NCI-H187 treated with DMSO at 0.1 percent for 48 hours (cell line): ENCODE measurements around the gene DNLZ.
"Not testable (repeated sequence)": the region's sequence is repeated elsewhere in the genome, so short reads cannot be mapped to it uniquely, and the experiment has no call there.

Experiments used
- DNase-seq: peaks from one replicate; lab custom pipeline; 2025; lab: John Stamatoyannopoulos, UW

DNLZ gene

GRCh38 chr9:136363106-136363948, at the start of gene DNLZ:
DNLZ (minus strand) TSS chr9:136363744; CDS start chr9:136363714, 30 bp downstream.
- DNase-seq: peak; percentile 34

DNA sequence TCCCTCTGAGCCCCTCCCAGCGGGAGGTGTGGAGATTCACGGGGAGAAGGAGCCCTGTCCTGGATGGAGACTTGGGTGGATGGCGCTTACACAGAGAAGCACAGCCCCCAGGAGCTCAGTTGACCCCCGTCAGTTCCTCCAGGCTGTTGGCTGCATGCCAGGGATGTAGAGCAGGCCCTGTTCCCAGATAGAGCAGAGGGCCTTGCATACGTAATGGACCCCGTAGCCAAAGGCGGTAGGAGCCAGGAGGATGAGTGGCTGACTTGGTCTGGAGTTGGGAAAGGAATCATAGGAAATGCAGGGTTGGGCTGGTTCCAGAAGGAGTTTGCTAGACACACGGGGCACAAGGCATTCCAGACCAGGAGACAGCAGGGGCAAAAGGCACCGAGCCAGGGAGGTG, 49.4 kb upstream of the DNLZ start:
- DNase-seq: no peak

DNA sequence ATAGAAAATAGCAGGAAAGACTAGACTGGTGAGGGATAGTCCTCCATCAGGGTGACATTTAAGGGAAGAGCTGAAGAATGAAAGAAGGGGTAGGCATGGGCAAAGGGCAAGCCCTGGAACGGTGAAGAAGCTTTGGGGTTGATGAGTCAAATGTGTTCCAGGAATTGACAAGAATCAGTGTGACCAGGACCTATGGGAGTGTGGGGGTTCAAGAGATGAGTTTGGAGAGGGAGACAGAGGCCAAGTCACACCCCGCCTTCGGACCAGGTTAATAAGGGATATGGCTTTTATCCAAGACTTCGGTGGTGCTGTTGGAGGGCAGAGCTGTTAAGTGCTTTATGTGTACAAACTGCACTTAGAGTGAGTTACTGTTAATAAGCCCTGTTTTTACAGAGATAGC, 47.8 kb upstream of the DNLZ start:
- no peak for DNase-seq

DNA sequence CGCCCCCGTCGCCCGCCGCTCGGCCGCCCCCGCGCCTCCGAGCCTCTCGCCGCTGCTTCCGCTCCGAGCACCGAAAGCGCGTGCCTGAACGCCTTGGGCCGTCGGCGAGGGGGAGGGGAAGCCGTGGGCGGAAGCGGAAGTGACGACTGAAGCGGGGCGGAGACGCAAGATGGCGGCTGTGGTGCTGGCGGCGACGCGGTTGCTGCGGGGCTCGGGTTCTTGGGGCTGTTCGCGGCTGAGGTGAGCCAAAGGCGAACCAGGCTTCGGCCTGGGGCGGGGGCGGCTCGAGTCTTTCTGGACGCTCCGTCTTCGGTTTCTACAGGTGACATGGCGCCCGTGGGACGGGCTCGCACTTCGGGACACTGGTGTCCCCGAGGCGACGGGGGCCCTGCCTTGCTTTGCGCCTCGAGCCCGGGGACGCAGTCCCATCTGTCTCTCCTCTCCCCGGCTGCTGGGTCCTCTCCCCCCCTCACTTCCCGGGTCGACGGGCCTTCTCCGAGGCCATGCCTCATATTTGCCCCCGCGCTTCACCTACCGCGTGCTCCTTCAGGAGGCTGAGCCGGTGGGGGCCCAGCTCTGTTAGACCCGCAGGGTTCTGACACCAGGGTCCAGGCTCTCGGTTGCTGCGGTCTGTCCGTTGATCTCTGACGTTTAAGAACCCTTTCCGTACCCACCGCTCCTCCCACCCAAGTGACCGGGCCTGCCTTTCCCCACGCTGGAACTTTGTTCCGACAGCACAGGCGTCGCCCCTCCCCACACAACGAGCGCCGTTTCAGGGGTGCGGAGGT, 47.1 kb upstream of the DNLZ start, which contains the start of the genes ENTR1 and PMPCA:
Gene ENTR1, minus strand, starts transcription at position 115 of the 788 bp plus-strand sequence. CDS start 217 bp downstream, outside the sequence.
Gene PMPCA, plus strand, starts transcription at position 159 of the 788 bp plus-strand sequence. Its CDS starts 11 bp downstream, at position 170.
- DNase-seq: peak; percentile 1

DNA sequence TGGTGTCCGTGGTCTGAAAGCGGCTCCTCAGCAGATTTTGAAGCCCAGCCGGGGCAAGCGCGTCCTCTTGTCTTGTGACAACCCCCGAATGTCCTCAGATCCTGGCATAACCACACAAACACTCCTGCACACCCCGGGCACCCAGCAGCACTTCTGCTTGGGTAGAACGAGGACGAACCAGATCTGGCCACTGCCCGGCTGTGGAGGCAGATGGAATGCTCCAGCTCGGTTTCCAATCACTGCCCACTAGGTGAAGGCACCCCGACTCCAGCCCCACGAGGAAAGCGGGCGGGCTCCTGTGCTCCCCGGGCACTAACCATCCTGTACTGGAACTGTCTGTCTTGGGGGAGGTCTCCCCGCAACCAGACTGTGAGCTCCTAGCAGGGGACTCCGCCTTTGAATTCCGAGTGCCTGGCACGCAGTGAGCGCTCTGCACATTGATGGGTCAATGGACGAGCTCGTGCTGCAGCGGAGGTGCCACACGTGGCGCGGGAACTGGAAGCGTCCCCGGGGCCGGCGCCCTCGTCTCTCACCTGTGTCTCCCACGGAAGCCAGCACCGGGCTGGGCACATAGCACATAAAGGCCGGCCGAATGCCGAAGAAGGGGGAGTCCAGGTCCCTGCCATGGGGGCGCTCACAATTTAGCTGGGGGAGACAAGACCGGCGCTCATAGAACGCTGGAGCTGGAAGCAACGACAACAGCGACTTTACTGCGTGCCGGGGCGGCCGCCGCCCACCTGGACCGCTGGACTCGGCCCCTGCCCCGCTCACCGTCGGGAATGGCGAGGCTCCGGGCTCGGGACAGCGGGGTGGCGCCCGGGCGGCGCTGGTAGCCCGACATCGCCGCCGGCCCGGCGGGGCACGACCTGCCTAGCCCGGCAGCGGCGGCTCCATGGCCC, 46.3 kb upstream of the DNLZ start:
- DNase-seq: no peak

- no peak for DNase-seq
Measured at GRCh38 chr9:136407911-136408310, 44.4 kb upstream of the DNLZ start.

DNA sequence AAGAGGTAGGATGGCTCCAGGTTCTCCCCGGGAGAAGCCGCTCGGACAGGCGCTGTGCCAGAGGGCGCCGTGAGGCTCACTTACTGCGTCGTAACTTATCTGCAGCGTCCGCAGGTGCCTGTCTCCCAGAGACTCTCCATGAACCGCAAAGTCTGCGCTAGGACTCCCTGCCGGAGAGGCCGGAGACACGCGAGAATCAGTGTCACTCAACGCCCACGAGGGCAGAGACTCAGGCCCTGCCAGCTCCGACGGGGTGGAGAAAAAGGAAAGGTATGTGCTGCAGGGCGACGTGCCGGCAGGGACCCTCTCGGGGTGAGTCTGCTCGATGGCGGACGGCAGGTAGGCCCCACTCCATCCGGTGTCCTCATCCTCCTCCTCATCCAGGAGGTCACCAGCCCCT, 43.5 kb upstream of the DNLZ start:
- not testable (repeated sequence) for DNase-seq

DNA sequence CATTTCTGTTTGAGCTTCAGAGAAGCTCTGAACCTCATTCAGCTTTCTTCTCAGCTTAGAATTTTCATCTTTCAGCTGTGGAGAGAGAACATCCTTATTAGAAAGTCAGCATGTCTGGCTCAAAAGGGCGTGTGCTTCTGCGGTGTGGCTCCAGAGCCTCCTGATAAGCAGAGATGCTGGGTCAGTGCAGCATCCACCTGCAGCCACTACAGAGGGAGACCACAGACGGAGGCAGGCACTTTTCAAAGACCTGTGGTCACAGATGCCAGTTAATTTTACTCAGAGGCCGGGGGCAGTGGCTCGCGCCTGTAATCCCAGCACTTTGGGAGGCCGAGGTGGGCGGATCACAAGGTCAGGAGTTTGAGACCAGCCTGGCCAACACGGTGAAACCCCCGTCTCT, 42.4 kb upstream of the DNLZ start:
- not testable (repeated sequence) for DNase-seq

GRCh38 chr9:136405481-136405880, 41.9 kb upstream of the DNLZ start:
- DNase-seq: no peak

DNA sequence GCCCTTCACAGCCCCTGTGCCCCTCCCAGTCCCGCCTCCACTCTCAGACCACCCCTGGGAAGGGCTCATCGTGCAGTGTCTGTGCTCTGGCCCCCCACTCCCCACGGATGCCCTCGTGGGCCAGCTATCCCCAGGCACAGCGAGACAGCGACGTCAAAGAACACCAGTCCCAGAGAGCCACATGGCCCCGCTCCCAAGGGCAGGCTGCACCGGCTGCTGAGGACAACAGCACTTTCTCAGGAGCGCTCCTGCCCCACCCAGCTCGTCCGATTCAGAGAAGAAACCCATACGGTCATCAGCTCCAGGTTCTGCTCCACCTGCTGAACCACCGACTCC, 41.2 kb upstream of the DNLZ start:
- DNase-seq: no peak

DNA sequence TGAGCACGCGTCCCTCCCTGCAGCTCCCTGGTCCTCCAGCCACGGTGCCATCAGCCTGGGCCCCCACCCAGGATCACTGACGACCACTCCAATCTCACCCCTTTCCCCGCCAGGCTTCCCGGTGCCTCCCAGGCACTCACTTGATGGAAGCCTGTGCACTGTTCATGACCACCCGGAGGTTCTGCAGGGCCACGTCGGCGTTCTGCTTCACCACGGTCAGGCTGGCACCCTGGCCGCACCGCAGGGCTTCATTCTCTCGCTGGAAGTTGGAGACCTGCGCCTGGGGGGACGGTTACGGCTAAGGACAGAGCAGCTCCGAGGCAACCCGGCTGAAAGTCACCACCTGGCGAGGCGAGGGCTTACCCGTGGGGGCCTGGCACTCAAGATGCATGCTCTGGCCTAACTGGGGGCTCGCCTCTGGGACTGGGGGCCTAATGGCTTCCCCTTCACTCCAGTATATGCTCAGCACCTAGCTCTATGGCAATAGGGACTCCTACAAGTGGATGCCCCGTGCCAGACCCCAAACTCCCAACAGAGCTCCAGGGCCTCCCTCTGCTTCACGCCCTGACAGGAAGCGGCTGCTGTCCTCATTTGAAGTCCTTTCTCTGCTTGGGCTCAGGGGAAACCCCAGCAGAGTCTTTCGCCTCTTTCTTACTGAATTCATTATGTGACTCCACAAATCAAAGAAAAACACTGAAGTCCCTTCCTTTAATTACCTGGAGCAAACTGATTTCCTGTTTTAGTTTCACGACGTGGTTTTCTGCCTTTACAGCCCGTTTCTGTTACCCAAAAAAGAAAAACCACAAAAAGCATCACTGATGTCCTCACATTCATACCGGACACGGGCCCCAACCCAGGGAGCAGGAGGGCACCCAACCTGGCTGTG, 40.6 kb upstream of the DNLZ start:
- no peak for DNase-seq

DNA sequence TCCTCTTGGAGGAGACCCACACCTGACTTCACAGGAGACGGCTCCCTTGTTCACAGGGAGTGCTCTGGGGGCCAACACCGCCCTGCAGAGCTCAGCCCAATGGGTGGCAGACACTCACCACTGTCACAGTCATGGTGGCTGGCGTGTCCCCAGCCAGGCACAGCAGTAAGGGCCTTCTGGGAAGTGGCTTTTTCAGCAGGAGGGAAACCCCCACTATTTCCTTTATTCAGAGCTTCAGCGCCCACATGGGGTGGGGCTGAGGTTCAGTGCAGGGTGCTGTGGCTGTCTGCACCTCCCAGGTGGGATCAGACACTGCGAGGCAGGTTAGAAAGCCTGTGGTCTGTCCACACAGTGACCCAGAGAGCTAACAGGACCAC, 40.0 kb upstream of the DNLZ start:
- DNase-seq: no peak

DNA sequence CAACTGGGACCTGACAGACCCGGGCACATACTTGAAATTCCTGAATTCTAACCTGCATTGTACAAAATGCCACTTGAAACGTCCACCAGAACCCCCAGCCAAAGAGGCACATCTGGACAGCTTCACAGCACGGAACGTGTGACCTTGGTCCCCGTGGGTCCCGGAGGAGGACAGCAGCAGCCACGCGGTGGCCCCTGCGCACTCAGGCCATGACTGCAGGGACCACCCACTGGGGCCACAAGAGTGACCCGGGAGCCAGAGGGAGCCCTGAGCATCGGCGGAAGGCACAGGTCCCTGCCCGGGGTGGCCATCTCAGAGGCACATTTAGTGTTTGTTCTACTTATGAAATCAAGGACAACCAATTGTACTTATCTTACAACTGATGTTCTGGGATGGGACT, 38.5 kb upstream of the DNLZ start:
- no peak for DNase-seq

DNA sequence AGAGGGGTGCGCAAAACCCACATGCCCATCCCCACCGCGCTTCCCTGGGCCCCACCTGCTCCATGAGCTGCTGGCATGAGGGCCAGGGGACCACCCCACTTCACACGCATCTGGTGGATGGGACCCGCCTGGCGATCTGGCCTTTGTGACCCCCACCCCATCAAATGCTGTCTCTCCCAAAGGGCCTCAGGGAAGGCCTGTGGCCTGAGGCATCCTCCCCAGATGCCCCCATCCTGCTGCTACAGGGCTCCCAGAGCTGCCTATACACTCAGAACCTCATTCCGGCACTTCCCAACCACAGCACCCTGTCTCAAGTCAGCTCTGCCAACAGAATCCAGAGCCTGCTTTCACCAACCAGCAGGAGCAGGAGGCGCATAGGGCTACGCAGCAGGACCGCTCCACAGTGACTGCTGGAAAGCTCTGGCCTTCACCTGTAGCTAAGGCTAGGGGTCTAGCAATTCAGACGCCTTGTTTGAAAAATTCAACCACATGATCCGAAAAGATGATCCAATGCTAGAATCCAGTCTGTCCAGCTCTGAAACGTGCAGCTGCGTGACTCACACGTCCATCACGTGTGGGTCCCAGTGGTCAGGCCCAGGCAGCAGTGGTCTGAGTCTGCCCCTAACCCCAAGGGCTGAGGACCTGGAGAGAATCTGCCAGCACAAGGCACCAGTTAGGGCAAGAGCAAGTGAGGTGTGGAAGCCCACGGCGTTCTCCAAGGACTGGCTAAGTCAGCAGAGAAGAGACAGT, 37.8 kb upstream of the DNLZ start:
- no peak for DNase-seq

GRCh38 chr9:136400038-136400834, 36.7 kb upstream of the DNLZ start, which contains the start of gene SNAPC4:
SNAPC4 (minus strand) TSS chr9:136400170; CDS start chr9:136398428, 1,742 bp downstream.
- no peak for DNase-seq

GRCh38 chr9:136399176-136400037, 35.9 kb upstream of the DNLZ start:
- DNase-seq: no peak

DNA sequence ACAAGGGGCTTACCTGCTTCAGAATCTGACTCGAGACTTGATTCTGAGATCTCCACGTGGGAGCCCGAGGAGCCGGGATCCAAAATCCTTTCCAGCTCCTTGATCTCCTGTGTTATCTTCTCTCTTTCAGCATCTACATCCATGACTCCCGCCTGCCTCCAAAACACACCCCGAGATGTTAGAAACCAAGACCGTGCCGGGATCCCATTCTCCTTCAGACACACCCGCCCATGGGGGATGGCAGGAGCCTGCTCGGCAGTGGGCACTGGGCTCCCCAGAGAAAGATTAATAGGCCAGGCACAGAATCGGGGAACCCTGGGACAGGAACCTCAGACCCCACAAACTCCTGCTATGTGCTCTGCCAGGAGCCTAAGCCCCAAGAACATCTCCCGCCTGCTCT, 34.7 kb upstream of the DNLZ start:
- DNase-seq: no peak

DNA sequence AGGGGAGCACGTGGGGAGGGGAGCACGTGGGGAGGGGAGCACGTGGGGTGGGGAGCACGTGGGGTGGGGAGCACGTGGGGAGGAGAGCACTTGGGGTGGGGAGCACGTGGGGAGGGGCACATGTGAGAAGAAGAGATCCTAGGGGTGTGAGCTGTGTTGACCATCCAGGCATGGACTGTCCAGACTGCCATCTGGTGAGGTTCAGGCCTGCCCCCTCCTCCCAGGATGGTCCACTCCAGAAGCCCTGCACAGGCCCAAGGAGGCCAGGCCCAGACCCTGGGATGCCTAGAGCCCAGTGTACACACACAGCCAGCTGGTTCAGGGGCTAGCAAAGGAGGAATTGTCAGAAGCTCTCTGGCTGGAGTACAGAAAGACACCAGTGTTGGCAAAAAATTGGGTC, 34.1 kb upstream of the DNLZ start:
- no peak for DNase-seq

GRCh38 chr9:136396219-136396515, 32.6 kb upstream of the DNLZ start:
- DNase-seq: no peak
